SK-N-DZ (cell line): ENCODE results near the gene BBOF1.

Experiments used
- DNase-seq: peaks from one replicate; pipeline ENCODE4 v3.0.0-alpha.2; 2015; ENCODE audit warnings: low spot score

The BBOF1 gene

DNA sequence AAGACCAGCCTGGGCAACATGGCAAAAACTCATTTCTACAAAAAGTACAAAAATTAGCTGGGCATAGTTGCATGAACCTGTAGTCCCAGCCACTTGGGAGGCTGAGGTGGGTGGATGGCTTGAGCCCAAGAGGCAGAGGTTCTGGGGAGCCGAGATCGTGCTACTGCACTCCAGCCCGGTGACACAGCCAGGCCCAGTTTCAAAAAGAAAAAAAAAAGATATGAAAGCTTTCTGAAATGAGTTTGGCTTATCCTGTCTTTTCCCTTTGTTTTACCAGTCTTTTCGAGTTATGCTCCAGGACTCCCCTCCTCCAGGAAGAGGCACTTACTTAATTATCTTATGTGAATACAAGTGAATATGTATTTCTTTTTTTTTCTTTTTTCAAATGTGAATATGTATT, 3.2 kb downstream of the BBOF1 start:
- DNase-seq, result no peak

DNA sequence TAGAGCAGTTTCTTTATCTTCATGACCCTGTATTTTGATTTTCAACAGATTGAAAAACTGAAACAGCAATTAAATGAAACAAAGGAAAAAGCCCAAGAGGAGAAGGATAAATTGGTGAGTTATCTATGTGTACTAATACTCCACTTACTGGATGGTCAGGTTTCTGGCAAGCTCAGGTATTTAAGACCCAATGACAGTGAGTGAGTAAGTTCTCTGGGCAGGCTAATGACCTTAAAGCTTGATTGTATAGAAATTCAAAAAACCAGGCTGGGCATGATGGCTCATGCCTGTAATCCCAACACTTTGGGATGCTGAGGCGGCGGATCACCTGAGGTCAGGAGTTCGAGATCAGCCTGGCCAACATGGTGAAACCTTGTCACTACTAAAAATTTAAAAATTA, 10.0 kb downstream of the BBOF1 start:
- no peak for DNase-seq

DNA sequence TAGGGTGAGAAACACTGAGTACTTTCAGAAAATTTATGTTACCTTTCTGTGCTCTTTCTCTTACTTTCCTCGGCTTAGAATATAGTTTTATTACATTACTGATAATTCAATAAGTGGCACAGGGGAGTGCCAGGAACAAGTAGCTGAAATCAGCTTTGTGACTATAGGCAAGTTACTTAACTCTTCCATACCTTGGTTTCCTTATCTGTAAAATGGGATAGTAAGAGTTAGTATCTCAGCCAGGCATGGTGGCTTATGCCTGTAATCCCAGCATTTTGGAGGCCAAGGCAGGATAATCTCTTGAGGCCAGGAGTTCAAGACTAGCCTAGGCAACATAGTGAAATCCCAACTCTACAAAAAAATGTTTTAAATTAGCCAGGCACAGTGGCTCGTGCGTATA, 15.4 kb downstream of the BBOF1 start:
- DNase-seq, result no peak

DNA sequence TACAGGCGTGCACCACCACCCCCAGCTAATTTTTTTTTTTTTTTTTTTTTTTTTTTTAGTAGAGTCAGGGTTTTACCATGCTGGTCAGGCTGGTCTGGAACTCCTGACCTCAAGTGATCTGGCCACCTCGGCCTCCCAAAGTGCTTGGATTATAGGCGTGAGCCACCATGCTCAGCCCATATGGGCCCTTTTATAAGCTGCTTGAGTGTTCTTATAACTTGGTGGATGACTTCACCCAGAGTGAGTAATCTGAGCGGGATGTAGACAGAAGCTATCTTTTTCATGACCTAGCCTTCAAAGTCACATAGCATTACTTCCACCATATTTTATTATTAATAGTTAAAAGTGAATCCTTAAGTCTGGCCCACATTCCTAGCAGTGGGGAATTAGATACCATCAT, 16.4 kb downstream of the BBOF1 start:
- no peak for DNase-seq

DNA sequence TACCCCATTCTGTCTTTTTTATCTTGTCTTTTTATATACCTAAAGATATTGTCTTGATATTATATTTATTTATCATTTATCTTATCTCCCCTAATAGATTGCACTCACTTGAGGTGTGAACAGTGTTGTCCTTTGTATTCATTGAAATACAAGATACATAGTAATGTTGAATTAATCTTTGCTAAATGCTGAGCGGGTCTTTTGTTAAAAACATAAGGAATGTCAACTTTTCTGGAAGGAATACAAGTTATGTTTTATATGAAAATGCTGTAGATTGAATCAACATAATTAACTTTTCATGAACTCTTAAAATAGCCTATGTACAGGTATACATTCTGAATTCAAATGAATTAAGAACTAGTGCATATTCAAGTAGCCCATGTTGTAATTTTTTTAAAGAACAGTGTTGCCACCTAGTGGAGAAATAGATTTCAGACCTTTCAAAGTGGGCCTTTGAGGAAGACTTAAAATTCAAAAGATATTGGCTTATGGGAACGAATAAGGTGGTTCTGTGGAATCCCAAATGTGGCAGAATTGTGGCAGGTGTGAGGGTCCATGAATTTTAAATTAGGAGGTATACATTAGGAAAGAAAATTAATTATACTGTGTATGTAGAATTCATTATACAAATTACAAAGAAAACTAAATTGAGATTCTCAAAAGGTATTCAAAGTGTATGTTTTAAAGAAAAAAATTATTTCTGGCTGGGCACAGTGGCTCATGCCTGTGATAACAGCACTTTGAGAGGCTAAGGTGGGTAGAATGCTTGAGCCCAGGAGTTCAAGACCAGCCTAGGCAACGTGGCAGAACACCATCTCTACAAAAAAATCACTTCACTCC, 19.1 kb downstream of the BBOF1 start:
- peak; percentile 56 for DNase-seq

DNA sequence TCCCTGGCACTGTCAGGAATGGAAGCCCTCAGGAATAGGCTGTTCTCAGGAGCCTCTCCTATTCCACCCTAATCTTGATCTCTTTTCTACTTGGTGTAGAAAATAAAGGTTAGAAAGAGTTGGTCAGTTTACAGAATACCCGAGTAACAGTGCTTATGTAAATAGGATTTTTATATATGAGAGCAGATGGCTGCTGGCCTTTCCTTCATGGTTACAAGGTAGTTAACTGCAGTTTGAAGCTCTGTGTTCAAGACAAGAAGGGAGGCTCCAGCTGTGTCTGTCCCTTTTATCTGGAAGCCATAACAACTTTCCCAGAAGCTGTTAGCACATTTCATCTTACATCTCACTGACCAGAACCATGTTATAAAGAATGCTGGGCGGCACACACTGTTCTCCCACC, 23.1 kb downstream of the BBOF1 start:
- DNase-seq, result no peak

DNA sequence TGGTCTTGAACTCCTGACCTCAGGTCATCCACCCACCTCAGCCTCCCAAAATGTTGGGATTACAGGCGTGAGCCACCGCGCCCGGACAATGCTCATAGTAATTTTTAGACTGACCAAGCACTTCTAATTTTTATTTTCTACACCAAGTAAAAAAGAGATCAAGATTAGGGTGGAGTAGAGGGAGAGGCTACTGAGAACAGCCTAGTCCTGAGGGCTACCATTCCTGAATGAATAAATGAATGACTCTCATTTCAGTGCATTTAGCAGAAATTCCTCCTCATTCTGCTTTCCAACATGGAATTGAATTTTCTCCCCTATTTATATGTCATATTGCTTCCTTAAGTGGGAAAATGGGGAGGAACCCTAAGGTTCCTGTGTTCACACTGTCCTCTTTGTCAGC, 26.4 kb downstream of the BBOF1 start:
- DNase-seq, result no peak

DNA sequence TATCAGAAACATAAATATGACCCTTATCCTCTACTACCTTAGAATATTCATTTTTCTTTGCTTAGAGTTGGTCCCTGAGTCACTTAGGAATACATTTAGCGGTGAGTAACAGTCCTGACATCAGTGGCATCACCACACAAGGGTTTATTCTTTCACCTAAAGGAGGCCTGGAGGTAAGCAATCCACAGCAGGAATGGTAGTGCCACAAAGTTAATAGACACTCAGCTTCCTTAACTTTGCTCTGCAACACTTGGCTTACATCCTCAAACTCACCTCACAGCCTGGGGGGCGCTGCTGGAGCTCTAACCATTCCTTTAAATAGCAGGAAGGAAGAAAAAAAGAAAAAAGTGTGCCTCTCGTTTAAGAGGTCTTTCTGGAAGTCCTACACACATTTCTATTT, 29.1 kb downstream of the BBOF1 start:
- DNase-seq, result no peak

DNA sequence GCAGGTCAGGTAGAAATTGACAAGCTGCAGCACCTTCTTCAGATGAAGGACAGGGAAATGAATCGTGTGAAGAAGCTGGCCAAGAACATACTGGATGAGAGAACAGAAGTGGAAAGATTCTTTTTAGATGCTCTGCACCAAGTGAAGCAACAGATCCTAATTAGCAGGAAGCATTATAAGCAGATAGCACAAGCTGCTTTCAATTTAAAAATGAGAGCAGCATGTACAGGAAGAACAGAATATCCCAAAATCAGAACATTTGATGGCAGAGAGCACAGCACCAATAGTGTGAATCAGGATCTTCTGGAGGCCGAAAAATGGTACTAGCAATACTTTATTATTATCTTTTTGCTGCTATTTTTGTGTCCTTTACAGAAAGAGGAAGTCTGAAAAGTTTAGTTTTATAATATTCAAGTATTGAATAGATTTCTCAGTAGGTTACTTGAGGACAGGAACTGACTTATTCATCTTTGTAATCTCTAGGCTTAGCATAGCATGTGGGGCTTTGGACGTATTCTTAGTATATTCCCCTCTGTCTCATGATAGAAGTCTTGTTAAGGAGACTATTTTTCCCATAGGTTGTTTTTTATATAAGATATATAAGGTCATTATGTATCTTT, 30.8 kb downstream of the BBOF1 start:
- no peak for DNase-seq

DNA sequence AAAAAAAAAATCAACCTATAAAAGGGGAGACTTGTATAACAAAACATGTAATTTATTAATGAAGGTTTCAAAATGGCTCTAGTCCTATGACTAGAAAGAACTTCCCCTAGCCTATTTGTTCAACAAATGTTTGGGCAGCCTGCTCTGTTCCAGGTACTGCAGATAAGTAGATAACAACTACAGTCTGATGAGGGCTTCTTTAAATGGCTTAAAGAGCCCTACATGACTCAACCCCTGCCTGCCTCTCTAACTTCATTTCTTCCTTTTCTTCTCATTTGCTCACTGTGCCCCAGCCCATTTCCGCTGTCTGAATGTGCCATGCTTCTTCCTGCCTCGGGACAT, 43.6 kb downstream of the BBOF1 start:
- no peak for DNase-seq

DNA sequence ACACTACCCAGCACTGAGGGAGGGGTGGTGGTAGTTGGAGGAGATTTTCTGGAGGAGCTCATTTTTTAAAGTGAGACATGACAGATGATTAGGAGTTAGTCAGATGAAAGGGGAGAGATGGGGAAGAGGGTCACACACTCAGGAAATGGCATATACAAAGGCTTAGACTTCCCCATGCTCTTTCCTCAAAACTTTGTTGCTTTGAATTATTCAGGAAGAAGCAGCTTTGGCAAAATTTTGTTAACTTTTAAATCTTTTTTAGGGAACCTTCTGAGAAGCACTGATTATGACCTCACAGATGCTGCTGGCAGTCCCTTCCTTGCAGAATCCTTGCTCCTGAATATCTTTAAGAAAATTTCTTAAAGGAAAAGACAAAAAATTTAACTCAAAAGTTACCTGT, 45.3 kb downstream of the BBOF1 start:
- no peak for DNase-seq

DNA sequence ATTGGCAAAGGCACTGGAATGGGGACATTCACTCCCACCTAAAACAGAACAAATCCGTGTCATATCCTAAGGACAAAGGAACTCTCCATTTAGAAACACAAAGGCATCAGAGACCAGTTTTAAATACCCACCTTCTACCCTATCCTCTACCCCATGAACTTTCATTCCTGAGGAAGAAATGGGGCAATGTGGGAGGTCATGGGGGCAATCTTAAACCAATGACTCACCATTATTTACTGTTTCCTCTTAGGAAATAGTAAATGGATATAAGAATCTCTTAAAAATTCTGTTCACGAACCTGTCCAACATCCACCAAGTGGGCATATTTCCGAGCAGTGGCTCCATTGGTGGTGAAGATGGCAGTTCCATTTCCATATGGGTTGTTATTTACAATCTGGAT, 45.7 kb downstream of the BBOF1 start:
- no peak for DNase-seq

DNA sequence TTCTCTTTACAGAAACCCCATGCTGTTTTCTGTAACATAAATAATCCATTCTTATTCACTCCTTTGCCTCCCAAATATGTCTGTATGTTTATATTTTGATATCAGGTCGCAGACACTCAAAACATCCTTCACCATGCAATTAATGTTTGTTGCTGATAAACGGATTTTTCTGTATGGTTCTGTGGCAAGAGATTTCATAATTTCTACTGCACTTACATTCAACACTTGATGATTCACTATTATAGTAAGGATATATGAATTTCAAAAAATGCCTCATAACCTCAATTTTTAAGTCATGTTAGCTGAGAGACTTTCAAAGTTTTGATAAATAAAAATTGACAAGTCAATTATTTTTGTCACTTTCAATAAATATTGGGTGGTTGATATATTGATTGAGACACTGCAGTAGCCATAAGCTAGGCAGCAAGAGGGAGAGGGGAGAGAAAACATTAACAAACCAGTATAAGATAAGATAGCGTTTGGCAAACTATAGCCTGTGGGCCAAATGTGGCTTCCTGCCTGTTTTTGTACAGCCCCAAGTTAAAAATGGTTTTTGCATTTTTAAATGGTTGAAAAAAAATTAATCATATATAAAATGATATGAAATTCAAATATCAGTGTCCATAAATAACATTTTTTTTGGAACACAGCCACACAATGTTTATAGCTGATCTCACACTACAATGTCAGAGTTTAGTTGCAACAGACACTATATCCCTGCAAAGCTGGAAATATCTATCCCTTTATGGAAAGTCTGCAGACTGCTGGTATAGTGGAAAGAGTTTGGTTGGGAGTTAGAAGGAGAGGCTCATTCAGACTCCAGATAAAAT, 46.8 kb downstream of the BBOF1 start:
- no peak for DNase-seq

DNA sequence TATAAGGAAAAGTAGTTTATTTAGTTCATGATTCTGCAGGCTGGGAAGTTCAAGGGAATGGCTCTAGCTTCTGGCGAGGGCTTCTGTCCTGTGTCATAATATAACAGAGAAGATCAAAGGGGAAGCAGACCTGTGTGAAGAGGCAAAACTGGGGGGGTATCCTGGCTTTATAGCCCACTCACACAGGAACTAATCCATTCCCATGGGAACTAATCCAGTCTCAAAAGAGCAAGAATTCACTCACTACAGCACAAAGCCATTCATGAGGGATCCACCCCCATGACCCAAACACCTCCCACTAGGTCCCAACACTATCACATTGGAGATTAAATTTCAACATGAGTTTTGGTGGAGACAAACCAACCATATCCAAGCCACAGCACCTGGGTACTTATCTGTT, 58.3 kb downstream of the BBOF1 start:
- no peak for DNase-seq

DNA sequence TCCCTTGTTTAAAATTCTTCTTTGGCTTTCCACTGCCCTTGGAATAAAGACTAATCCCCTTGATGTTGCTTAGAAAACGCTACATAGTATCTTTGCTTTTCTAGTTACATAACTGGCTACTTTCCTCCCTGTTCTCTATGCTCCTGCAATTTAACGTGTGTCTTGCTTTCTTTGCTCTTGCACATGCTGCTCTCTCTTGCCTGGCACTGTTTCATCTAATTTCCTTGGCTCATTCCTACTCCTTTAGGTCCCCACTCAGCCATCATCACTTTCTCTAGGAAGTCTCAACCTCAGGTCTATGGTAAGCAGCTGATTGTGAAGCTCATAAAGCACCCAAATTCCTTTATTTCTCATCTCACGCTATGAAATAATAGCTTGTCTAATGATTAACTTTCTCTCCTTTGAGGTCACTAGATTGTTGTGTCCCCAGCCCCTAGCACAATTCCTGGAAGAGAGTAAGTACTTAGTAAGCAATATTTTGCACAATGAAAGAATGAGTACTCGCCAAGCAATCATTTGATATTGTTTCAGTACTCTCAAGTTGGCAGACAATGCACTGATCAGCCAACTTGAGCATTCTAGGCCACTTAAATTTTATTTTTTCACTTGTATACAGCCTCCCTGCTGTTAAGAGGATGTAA, 61.8 kb downstream of the BBOF1 start:
- DNase-seq, result no peak

DNA sequence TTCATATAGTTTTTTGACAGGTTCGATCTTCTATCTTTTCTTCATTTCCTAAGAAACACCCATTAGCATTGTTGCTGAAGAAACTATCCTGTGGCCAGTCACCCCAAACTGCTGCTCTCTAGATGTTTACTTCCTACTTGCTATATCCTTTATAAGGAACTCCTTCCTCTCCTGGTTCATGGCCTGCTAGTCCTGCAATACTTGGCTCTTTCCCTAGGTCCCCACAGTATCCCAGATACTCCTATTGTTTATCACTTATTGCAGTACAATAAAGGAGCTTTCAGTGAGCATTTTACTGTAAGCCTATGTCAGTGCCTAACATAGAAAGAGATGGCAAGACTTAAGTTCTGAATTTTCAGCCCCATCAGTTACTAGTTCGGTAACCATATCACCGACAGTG, 62.3 kb downstream of the BBOF1 start:
- no peak for DNase-seq

DNA sequence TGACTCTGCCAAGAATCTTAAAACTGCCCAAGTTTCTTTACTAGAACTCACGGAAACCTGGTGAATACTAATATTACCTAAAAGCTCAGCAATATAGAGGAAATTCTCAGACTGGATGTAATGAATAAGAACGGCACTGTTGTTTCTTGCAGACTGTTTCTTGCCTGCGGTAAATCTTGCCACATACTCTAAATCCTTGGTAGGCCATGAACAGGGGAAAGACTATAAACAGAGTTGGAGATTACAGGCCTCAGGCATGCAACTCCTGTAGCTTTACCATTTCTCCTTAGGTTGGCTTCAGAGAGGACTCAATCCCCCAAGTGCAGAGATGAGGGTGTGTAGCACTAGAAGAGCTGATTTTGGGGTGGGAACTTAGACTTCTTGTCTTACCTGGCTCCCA, 64.0 kb downstream of the BBOF1 start:
- no peak for DNase-seq

DNA sequence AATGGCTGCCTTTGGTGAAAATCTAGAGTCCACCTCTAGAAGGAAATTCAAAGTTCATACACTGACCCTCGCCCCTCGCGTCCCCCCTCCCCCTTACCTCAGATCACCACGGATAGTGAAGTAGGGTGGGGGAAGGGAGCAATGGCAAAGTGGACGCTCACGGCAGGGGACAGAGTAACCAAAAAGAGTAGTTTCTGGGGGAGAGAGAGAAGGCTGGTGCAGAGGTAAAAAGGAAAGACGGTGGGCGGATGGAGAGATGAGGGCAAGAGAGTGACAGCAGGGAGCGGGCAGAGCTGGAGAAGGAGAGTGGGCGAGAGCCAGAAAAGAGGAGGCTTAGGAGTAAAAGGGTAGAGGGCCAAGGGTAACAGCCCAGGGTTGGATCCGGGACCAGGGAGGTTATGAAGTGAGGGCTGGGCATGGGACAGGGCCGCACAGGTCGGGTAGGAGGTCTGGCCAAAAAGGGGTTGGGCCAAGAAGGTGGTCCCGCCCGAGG, 64.7 kb downstream of the BBOF1 start:
- no peak for DNase-seq

DNA sequence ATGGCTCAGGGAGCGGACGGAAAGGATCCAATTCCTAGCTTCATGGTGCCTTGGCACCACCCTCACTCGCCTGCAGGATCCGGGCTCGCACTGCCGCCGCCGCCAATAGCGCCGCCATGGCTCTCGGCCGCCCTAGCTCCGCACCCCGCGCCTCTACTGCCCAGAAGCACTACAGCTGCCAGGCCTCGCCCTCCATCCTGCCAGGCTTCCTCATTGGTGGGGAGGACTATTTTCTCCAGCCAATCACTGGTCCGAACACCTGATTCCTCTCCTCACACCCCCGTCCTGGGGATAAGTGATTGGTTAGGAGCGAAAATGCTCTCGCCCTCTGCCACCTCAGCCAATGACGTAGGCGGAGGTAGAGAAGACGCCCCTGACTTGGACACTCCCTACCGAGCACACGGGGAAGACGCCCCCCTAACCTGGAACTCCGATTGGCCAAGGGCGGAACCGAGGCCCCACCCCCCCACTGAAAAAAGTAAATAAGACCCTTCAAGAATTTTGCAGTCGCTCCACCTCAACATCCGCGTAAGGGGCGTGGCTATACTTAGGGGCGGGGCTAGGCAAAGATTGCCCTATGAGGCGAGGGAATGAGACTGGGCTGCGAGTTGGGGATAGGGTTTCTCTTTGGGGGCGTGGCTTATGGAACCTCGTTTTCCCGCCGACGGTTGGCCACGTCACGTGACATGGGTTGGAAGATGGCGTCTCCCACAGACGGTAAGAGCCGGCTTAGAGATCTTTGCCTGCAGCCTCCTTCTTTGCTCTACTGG, 65.3 kb downstream of the BBOF1 start, which contains the start of the genes ALDH6A1 and LIN52:
Gene ALDH6A1 (minus strand): TSS at position 177 of the 770 bp plus-strand sequence. CDS start 59 bp downstream, at position 118.
Gene LIN52 (plus strand): TSS at position 680 of the 770 bp plus-strand sequence. CDS start 19 bp downstream, at position 699.
- DNase-seq, result peak; percentile 100

DNA sequence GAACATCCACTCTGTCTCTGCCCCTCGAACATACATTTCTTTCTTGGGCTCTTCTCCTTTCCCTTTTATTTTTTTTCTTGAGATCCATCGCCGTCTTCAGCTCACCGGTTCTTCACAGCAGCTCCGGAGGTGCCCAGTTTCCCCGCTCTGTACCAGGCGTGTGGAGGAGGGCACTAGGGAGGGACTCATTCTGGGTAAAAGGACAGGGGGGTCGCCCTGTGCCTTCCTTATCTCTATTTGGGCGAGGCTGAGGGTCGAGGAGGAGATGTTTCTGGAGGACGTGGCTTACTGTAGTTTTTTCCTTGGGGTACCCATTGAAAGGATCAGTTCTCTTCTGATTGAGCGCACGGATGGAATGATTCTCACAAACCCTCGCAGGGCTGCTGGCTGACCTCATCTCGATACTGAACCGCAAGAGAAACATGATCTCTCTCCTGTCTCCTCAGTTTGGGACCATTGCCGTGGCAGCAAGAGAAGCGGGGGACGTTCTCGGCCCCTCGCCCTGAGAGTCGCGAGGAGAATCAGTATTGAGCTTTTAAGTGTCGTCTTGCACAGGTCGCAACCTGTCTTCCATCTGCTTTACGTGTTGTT, 66.0 kb downstream of the BBOF1 start:
- no peak for DNase-seq

DNA sequence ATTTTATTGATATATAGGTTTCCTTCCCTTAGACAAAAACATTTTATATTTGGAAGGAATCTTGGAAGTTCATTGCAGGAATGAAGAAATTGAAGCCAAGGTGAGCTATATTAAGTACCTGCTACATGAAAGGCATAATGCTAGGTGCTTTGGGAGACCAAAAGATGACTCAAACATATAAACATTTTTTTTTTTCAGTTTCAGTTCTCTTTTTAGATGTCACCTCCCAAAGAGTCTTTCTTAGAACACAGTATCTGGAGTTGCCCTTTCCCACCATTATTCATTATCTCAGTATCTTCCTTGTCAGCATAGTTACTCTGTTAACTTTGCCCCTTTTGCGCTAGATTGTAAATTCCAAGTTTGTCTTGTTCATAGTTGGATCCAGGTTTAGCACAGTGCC, 66.7 kb downstream of the BBOF1 start:
- no peak for DNase-seq
